GM04503 (cell line): ENCODE results near the gene ZMYND19.
"Not testable (repeated sequence)": the region's sequence is repeated elsewhere in the genome, so short reads cannot be mapped to it uniquely, and the experiment has no call there.

Source experiments
- DNase-seq: peaks from one replicate; pipeline ENCODE4 v3.0.0-alpha.2; 2012; ENCODE audit warnings: low read depth

ZMYND19 gene

GRCh38 chr9:137590469-137591383 is at the start of gene ZMYND19:
ZMYND19 (minus strand) TSS chr9:137590512; CDS start chr9:137590263, 249 bp downstream.
- no peak for DNase-seq

- no peak for DNase-seq
Measured at GRCh38 chr9:137639303-137640051, 49.2 kb upstream of the ZMYND19 start.

GRCh38 chr9:137638680-137639079 is 48.4 kb upstream of the ZMYND19 start:
- DNase-seq = no peak

GRCh38 chr9:137634016-137634415 is 43.7 kb upstream of the ZMYND19 start:
- no peak for DNase-seq

GRCh38 chr9:137632230-137633161 is 42.2 kb upstream of the ZMYND19 start:
- no peak for DNase-seq

- DNase-seq = no peak
Measured at GRCh38 chr9:137631345-137632229, 41.3 kb upstream of the ZMYND19 start.

- DNase-seq = no peak
Measured at GRCh38 chr9:137630679-137631078, 40.4 kb upstream of the ZMYND19 start.

GRCh38 chr9:137630126-137630525 is 39.8 kb upstream of the ZMYND19 start:
- no peak for DNase-seq

- DNase-seq = not testable (repeated sequence)
Measured at GRCh38 chr9:137627406-137627805, 37.1 kb upstream of the ZMYND19 start.

- DNase-seq = no peak
Measured at GRCh38 chr9:137626464-137626863, 36.2 kb upstream of the ZMYND19 start.

GRCh38 chr9:137622211-137622610 is 31.9 kb upstream of the ZMYND19 start:
- not testable (repeated sequence) for DNase-seq

- DNase-seq = no peak
Measured at GRCh38 chr9:137621131-137621757, 30.9 kb upstream of the ZMYND19 start.

- no peak for DNase-seq
Measured at GRCh38 chr9:137620581-137620980, 30.3 kb upstream of the ZMYND19 start.

- DNase-seq = no peak
Measured at GRCh38 chr9:137620048-137620405, 29.7 kb upstream of the ZMYND19 start.

GRCh38 chr9:137619240-137620047 is 29.1 kb upstream of the ZMYND19 start:
- DNase-seq = no peak

GRCh38 chr9:137618105-137619067 is 28.1 kb upstream of the ZMYND19 start, which contains the start of gene EHMT1:
EHMT1 (plus strand) TSS chr9:137619005; CDS start chr9:137619029, 24 bp downstream.
- no peak for DNase-seq

- DNase-seq = no peak
Measured at GRCh38 chr9:137615387-137615871, 25.1 kb upstream of the ZMYND19 start.
